Measurements from ENCODE around the gene RNF220. TPM values are rescaled to one million over a fixed set of nuclear protein-coding genes. Genes with fewer than 3 reads are reported as not detected.

RNF220 gene
- total and polyA plus RNA-seq, 2 of the 4 experiments (the other 2 are of a cell fraction), result 71.8 to 77.1 TPM

- no peak overlapping the region for H3K9ac ChIP-seq (ENCODE audit: low read depth, low read length)
- BruUV-seq (replicated peaks), result no TSS peak
- no CpG with 5 or more reads among the region's 2 CpGs for WGBS, 2 experiments (ENCODE audit: extremely low coverage in 2 of 2, insufficient read length in 1 of 2)
- DNase-seq, result no peak
- no peak overlapping the region for H3K4ac ChIP-seq (ENCODE audit: low read depth, low read length)
- H3K4me3 ChIP-seq (ENCODE audit: insufficient read depth, low read depth, low read length), result no peak overlapping the region
- no peak overlapping the region for H2AK5ac ChIP-seq (ENCODE audit: low read depth, low read length)
- H2BK15ac ChIP-seq (ENCODE audit: low read depth, low read length), result no peak overlapping the region
- no peaks in the 10 kb centered on the region for H3K36me3 ChIP-seq (ENCODE audit: control insufficient read depth, insufficient read depth, low read length)
- no peaks in the 10 kb centered on the region for H3K9me3 ChIP-seq (ENCODE audit: control insufficient read depth, insufficient read depth, low read length)
- H3K79me1 ChIP-seq (ENCODE audit: low read depth in 1 of 2, low read length in 2 of 2), result no peaks in the 10 kb centered on the region
- ChIA-PET POLR2A (ENCODE audit: unreplicated experiment) (no interaction called here), CTCF (interaction anchor here (0.6 to 2.5 kb wide), 4 partner anchors 9 to 172 kb away, joined by 3 to 11 read pairs (median 6); no protein-coding TSS in a partner anchor)
- H2AK9ac ChIP-seq (replicated peaks; ENCODE audit: low read depth, low read length, poor library complexity), result no peak overlapping the region
- no peak overlapping the region for H3K4me2 ChIP-seq (ENCODE audit: low read depth, low read length)
- H2AFZ ChIP-seq (replicated peaks; ENCODE audit: low read length, poor library complexity), result no peak overlapping the region
- H4K91ac ChIP-seq (ENCODE audit: insufficient read depth, low read depth, low read length), result no peak overlapping the region
- no peak overlapping the region for H2BK20ac ChIP-seq (ENCODE audit: low read depth, low read length)
- no peak overlapping the region for H3K18ac ChIP-seq (ENCODE audit: low read depth, low read length)
- H3K56ac ChIP-seq (ENCODE audit: extremely low read depth, insufficient read depth, low read length), result no peak overlapping the region
- intact Hi-C loops (cut with micrococcal nuclease), result no loop called here
- H4K20me1 ChIP-seq (ENCODE audit: insufficient read depth, low read length), result no peaks in the 10 kb centered on the region
- no peak for TF ChIP-seq CEBPB (IDR thresholded peaks at IDR 0.05; ENCODE audit: low read depth, low read length)
- no peak for TF ChIP-seq RFX5 (IDR thresholded peaks at IDR 0.05; ENCODE audit: low read depth, low read length)
- no peak for TF ChIP-seq NFE2L2 (IDR thresholded peaks at IDR 0.05; ENCODE audit: low read depth, low read length)
- no peak for TF ChIP-seq SMC3 (IDR thresholded peaks at IDR 0.05; ENCODE audit: low read depth, low read length)
- no peak for TF ChIP-seq MAZ (IDR thresholded peaks at IDR 0.05; ENCODE audit: borderline replicate concordance, low read depth, low read length)
- no peak for TF ChIP-seq MAFK (IDR thresholded peaks at IDR 0.05; ENCODE audit: low read depth, low read length)
- TF ChIP-seq RCOR1 (IDR thresholded peaks at IDR 0.05; ENCODE audit: insufficient replicate concordance, low read length), result no peak
- TF ChIP-seq, protein P1, sequence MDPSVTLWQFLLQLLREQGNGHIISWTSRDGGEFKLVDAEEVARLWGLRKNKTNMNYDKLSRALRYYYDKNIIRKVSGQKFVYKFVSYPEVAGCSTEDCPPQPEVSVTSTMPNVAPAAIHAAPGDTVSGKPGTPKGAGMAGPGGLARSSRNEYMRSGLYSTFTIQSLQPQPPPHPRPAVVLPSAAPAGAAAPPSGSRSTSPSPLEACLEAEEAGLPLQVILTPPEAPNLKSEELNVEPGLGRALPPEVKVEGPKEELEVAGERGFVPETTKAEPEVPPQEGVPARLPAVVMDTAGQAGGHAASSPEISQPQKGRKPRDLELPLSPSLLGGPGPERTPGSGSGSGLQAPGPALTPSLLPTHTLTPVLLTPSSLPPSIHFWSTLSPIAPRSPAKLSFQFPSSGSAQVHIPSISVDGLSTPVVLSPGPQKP (IDR thresholded peaks at IDR 0.05; ENCODE audit: borderline replicate concordance, low read depth, low read length), result no peak
- no peak for TF ChIP-seq CHD1 (IDR thresholded peaks at IDR 0.05; ENCODE audit: low read depth, low read length)
- H2BK5ac ChIP-seq (ENCODE audit: low read depth, low read length, poor library complexity, severe bottlenecking), result no peak overlapping the region
- H4K8ac ChIP-seq (ENCODE audit: low read depth in 2 of 2, low read length in 2 of 2), result no peak overlapping the region
- H3K27ac ChIP-seq (ENCODE audit: insufficient read depth, low read length), result no peak overlapping the region
- H3K14ac ChIP-seq (replicated peaks; ENCODE audit: low read depth, low read length), result no peak overlapping the region
- dilution Hi-C loops (cut with HindIII; ENCODE audit: low sequenced_read_pairs, unreplicated experiment), result no loop called here
- no peak for ATAC-seq (ENCODE audit: low read depth)
- peaks cover 57% of the 10 kb centered on the region for H3K27me3 ChIP-seq (ENCODE audit: control insufficient read depth, insufficient read depth, low read length)
- no peak overlapping the region for H4K5ac ChIP-seq (ENCODE audit: low read depth, low read length)
- in situ Hi-C loops (cut with MboI; ENCODE audit: low sequenced_read_pairs), result no loop called here
- H3K9me1 ChIP-seq (ENCODE audit: insufficient read depth, low read length), result no peaks in the 10 kb centered on the region
- H3K23ac ChIP-seq (ENCODE audit: low read depth, low read length), result no peak overlapping the region
- no peaks in the 10 kb centered on the region for H3K4me1 ChIP-seq (ENCODE audit: control insufficient read depth, insufficient read depth, low read length)
- H2BK120ac ChIP-seq (ENCODE audit: low read depth, low read length), result no peak overlapping the region
These were observed 167.5 kb downstream of the RNF220 start for GRCh38 chr1:44572572-44572879.
